Stimulated activated CD8-positive, alpha-beta memory T cell treated with anti-CD3 and anti-CD28 coated beads, Interleukin-15, amount 100 ng/mL, for 4 hours (primary cell): ENCODE measurements around the gene SLC6A6.
A peak's percentile ranks its signal among the peaks of the same experiment; 100 is the strongest.

Experiments used
- DNase-seq, 2 donors: peaks; one replicate each; pipeline ENCODE4 v3.0.0-alpha.2; 2020; ENCODE audit warnings: low read depth in 2 of 2

SLC6A6 gene

DNA sequence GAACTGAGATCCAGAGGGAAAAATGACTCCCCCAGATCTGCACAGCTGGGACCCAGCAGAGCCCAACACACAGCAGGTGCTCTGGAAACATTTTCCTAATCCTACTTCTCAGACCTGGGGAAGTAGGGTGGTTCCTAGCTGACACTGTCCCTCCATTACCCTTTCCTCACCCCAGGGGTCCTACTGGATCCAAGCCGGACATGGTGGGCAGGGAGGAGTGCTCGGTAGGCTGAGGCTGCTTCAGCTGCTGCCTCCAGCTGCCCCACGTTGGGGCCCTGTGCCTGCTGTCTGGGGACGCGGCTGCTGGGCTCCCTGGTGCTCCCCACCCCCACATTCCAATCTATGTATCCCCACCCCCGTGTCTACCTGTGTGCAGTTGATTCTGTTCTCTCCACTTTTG is 29.8 kb upstream of the SLC6A6 start:
- no peak for DNase-seq

DNA sequence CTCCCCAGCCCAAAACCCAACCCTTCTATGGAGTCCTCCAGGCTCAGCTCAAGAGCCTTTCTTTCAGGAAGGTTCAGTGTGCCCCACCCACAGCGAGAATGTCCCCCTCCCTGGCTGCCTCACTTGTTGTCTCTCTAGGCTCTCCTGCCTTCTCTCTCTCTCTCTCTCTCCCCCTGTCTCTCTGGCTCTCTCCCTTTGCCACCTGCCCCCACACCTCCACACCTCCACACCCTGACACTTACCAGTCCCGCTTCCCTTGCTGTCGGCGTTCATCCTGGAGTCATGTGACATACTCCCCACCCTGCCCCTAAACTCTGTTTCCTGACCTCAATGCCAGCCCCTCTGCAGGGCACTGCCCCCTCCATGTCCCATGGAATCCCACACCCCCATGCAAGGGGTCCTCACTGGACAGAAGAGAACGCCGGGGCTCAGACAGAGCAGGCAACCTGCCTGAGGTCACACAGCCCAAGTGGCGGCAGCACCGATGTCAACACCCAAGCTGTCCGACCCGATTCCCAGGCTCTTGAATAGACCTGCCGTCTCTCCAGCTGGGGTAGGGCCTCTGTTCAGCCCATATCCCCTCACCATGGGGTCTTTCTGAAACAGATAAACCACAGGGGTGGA is 28.5 kb upstream of the SLC6A6 start:
- no peak for DNase-seq

DNA sequence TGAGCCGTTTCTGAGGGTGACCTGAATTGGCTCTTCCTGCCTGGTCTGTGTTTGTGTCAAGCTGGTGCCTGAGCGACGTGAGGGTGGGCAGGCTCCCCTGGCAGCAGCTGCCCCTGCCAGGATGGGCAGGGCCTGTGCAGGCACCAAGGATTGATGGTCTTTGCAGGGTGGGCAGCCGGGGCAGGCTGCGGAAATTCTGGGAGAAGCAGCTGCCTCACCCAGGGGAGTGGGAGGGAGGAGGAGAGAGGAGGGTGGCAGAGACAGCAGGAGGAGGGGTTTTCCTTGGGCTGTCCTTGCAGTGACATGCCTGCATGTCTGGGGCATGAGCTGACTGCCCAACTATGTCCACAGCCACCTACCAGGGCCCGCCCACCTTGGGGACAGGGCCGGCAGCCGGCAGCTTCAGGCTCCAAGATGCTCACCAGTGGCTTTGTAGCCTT is 27.9 kb upstream of the SLC6A6 start:
- DNase-seq = no peak

DNA sequence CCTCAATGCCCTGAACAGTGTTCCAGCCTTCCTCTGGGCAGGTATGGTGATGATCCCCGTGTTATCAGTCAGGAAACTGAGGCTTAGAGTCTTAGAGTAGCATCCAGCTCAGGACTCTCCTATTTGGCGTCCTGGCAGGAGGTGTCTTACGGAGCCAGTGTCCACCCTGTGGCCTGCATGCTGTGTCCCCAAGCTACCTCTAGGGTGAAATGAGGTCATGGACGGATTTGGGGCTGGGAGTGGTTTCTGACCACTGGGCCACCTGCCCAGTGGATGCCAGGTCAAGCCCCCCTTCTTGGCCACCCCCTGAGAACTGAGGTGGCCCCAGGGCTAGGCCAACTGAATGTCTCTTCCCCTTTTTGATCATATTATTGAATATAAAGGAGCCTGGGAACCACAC is 27.2 kb upstream of the SLC6A6 start:
- no peak for DNase-seq

DNA sequence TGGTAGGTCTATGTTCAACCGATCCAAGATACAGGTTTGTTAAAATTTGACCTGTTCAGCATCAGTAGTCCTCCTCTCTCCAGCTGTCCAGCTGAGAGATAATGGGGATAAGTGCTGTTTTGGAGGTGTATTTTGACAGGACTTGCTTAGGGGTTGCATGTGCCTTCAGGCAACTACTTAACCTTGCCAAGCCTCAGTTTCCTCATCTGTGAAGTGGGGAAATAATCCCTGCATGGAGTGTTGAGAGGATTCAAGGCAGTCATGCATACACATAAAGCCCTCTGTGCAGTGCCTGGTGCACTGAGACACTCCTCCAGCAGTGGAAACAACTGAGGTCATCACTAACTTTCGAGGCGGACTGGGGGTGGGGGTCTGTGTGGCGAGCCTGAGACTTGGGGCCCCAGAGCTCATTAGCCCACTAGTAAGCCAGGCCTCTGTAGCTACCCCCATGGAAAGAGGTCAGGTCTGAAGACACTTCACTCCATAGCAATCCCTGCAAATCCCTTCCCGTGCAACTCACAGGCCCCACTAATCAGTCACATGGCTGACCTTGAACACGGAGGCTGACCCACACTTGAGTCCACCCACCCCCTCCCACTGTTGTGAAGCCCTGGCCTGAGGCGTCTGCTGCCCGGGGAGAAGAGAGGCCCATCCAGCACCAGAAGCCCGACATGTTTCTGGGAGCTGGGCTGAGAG is 25.9 kb upstream of the SLC6A6 start:
- no peak for DNase-seq

DNA sequence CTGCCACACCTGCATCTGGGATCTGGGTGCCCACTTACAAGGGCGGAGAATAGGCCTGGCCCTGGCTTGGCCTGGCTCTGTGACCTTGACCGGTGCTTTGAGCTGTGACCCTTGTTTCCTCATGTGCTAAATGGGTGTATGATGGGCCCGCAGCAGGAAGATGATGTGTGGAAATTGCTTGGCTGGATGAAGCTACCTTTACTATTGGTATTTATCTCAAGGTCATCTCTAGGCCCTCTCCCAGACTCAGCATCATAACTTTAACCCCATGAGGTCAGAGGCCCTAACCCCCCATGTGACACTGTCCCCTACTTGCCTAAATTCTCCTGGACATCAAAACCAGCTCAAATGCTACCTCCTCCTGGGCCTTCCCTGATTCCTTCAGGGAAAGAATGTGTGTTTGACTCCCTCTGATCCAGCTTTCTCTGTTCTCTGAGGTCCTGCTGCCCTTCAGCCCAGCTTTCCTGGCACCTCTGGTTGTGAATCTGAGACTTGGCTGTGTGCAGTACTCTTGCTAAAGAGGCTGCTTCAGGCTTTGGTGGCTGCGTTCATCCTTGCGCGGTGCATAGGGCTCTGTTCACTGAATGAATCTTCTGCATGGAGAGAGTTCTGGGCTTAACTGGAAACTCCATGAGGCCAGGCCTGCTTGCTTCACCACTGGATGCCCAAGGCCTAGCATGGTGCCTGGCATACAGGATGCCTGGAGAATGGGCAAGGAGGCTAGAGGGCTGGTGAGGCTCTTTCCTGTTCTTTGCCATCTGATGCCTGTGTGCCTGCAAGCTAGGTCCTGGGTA is 25.2 kb upstream of the SLC6A6 start:
- DNase-seq = no peak

DNA sequence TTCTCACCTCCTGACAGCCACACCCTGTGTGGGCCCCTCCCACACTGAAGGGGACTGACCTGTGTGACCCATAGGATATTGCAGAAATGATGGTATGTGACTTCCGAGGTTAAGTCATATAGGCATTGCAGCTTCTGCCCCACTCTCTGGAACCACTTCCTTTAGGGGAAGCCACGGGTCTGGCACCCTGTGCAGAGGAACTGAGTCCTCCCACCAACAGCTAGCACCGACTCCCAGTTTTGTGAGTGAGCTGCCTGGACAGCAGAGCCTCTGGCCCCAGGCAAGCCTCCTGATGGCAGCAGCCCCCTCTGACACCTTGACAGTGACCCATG is 24.6 kb upstream of the SLC6A6 start:
- peak in 1 of 2 donors; percentile 3 for DNase-seq

DNA sequence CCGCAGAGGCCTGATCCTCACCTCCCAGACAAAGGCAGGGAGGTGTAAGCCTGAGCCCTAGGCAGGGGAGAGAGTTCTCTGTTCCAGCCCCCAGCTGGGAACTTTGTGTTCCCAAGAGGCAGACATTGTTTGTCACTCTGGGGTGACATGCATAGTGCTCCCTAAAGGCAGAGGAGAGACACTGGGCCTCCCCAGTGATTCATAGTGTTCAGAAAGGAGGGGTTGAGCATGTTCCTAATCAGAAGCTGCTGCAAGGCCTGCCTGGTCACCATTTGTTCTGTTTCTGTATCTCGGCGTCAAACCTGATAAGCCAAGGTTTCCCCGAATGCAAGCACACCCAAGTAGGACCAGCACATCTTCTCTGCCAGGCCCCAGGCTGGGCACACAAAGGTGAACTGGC is 24.0 kb upstream of the SLC6A6 start:
- DNase-seq = no peak

DNA sequence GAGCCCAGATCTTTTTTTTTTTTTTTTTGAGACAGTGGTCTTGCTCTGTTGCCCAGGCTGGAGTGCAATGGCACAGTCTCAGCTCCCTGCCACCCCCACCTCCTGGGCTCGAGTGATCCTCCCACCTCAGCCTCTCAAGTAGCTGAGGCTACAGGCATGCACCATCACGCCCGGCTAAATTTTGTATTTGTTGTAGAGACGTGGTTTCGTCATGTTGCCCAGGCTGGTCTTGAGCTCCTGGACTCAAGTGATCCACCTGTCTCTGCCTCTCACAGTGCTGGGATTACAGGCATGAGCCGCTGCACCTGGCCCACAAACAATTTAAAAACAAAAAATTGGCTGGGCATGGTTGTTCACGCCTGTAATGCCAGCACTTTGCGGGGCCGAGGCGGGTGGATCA is 22.6 kb upstream of the SLC6A6 start:
- no peak for DNase-seq

DNA sequence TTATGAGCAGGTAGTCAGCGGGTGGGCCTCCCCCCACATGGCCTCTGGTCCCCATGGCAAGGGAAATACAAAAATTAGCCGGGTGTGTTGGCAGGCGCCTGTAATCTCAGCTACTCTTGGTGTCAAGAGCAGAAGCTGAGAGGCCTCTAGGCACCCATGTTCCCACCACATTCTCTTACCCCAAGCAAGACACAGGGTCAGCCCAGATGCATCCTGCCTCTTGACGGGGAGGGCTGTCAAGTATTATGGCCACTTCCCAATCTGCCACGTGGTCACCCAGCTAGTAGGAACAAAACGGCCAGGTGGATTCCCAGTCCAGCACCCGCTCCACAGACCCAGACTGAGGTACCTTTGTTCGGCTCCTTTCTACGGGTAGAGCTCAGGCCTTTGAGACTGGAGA is 16.2 kb upstream of the SLC6A6 start:
- no peak for DNase-seq

DNA sequence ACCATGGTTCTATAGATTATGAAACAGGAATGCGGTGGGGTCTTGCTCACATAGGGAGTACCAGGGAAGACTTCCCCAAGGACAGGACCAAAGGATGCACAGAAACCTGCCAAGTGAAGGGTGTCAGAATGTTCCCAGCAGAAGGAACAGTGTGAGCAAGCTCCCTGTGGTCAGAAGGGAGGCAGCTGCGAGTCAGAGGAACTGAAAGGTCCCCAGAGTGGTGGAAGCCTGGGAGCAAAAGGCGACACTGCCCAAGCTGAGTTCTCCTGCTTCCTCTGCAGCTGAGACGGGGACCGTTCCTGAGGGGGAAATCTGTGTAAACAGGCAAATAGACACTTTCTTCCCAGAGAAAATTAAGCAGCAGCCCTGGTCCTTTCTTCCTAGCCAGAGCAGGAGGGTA is 14.2 kb upstream of the SLC6A6 start:
- DNase-seq = no peak

DNA sequence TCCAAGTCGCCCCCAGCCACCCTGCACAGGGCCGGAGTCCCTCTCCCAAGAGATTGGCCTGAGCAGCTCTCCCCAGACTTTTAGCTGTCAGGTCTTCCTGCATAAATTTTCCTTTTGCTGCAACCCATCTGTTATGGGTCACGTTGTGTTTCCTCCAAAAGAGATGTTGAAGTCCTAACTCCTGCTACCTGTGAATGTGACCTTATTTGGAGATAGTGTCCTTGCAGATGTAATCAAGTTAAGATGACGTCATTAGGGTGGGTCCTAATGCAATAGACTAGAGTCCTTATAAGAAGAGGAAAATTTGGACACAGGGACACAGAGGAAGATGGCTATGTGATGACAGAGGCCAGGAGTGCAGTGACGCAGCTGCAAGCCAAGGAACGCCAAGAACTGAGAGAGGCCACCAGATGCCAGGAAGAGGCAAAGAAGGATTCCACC is 13.2 kb upstream of the SLC6A6 start:
- DNase-seq = no peak

DNA sequence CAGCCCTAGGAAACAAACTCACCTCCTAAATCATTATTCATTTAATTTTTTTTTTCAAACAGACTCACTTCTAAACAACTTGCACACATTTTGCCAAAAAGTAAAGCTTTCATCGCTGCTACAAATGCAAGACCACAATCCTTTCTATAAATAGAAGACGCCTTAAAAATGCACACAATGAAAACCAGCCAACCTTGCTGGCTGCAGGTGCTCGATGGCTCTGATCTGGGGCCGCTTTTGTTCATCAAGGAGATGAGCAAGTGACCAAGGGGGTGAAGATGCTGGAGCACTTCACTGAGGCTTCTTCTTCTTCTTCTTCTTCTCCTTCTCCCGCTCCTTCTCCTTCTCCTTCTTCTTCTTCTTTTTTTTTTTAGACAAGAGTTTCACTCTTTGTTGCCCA is 12.7 kb upstream of the SLC6A6 start:
- no peak for DNase-seq

DNA sequence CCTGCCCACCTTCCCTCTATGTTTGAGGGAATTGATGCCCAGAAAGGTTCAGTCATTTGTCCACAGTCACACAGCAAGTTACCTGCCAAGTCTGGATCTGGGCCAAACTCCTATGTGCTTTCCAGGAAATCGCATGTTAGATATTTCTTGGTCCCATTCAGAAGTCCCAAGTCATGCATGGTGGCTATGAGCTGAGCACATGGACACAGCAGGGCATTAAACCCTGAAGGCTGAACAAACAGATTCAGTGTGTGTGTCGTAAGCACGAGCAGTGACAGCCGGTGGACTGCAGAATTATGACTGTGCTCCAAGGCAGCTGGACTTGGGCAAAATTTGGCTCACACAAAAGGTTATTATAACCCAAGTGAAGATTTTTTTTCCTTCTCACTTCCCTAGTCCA is 11.4 kb upstream of the SLC6A6 start:
- no peak for DNase-seq

DNA sequence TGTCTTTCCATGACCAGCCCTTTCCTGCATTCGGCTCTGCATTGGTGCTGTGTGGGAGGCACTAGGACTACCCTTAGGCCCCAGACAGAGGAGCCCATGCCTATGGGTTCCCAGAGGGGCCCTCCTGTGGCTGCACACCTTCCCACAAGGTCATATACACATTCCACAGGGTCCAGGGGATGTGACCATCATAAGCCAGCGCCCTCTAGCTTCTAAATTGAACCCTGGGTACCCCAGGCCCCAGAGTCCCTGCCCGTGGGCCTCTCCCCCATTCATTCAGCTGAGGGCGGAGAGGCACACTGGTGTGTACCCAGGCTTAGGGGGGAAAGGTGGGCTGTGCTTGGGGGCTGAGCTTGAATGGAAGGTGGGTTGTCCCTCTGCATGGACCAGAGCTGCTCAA is 10.2 kb upstream of the SLC6A6 start:
- DNase-seq = no peak

DNA sequence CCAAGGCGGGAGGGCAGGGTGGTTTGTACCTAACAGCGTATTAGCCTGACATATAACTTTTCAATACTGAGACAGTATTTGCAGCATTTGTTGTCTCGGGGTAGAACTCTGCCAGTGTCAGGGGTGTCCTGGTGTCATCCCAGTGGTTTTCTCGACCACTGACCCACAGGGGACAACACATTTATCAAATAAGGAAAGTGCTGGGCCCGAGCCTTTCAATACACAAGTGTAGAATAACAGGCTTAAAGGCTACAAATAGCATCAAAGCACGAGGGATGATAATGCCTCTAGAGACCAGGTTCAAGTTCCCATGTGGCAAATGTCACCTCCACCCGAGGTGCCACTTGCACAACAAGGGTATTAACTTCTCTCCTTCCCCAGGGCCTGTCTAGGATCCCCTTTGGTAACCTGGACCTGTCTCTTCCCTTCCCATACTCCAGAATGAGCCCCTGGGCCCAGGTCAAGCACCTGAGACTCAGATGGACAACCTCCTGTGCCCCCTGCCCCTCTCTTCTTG is 9.5 kb upstream of the SLC6A6 start:
- no peak for DNase-seq

DNA sequence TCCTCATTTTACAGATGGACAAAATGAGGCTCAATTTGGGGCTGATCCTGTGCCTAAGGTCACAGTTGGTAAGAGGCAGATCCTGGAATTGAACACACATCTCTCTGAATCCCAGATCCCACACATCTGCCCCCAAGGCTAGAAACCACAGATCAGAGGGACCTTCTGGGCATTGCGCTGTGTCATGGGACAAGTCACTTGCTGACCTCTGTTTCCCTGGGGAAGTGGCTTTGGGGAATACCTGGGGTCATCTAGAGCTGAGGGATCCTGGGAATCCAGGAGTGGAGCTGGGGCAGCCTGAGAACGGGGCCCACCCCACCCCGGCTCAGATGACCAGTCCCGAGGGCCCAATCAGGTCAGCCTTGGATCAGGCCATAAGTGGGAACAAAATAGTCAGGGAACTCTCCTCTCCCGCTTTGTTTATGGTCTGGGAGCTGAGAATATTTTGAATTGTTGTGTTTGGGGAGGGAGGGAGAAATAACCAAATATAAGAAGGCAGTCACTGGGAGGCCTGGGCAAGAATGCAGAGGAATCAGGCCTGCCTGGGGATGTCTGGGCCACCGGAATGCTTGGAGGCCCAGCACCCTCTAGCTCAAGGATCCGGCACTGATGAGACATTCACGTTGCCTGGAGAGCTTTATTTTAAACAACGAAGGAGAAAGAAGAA is 8.8 kb upstream of the SLC6A6 start:
- no peak for DNase-seq

DNA sequence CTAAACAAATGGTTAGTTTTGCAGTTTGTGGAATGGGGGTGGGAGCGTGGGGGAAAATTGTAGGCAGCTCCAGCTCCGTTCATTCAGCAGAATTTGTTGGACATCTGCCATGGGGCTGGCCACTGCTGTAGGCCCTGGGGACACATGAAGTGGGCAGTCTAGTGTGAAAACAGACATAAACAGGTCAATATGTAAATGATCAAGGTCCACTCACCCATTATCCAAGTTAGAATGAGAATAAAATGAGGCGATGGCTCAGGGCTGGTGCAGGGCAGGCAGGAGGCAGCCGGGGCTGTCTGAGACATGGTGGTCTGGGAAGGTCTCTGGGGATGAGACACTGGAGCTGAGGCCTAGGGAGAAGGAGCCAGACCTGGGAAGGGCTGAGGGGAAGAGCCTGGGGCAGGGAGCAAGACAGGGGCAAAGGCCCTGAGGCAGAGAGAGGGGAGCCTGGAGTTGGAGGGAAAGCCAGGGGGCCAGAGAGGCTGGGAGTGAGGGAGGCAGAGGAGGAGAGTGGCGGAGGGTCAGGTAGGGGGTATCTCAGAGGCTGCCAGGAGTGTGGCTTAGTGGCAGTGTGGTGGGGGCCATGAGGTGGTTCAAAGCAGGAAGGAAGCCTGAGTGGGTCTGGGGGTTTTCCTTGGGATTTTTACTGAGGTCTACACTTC is 6.2 kb upstream of the SLC6A6 start:
- DNase-seq = no peak

DNA sequence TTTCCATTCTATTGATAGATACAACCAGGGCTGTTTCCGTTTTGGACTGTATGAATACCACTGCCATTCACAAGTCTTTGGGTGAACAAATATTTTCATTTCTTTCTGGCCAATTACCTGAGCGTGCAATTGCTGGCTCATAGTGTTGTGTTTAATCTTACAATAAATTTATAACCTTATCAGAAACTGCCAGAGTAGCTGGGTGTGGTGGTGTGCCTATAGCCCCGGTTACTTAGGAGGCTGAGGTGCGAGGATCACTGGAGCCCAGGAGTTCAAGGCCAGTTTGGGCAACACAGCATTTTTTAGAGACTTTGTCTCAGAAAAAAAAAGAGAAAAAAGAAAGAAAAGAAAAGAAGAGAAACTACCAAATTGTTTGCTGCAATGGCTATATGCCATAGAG is 5.4 kb upstream of the SLC6A6 start:
- DNase-seq = no peak

DNA sequence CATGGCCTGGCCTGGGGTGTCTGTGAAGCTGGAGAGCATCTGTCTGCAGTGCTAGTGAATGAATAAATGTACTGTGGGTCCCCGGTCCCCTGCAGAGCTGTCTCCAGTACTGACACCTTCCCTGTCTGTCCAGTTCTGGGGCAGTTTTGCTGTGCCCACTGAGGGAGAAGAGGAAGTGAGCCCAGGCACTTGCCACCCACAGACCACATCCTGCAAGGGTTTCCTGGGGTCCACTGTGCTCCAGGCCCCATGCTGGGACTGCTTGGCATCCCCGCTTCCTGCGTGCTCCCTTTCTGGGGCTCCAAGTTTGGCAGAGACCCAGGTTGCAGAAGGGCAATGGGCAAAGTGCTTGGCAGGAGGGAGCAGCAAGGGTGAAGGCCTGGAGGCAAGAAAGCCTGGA is 4.9 kb upstream of the SLC6A6 start:
- no peak for DNase-seq

DNA sequence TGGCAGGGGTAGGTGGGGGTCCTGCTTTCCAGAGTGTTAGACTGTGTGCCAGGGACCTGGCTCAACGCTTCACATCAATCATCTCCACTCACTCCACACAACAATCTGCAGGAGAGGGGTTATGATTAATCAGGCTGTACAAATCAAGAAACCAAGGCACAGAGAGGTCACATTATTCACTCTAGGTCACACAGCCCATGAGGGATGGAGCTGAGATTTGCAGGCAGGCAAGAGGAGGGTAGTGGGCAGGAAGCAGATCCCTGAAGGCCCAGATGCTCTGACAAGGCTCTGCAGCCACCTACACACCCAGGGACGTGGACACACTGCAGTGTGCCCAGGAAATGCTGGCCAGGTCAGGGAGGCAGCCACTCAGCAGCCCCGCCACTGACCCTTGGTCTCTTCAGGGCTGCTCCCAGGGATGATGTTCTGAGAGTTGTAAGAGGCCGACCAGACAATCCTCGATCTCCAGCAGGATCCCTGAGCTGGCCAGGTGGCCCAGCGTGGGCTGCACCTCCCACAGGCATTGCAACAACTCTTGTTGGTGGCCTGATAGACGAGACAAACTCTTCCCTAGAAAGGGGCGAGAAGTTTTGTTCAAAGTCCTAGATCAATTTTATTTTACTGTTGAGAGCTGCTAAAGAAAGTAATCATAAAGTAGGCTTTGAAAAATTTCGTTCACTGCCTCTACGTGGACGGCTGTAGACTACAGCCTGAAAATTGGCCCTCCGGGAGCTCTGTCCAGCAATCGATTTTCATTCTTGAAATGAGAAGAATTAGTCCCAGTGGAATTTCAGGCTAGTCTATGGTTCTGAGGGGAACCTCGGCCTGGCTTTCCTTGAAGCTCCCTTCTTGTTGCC is 4.2 kb upstream of the SLC6A6 start:
- no peak for DNase-seq
